Stimulated activated CD4-positive, alpha-beta T cell treated with anti-CD3 and anti-CD28 coated beads, Interleukin-2, amount 100 ng/mL, for 48 hours (primary cell): ENCODE results near the gene PEAK1.
"Not testable (repeated sequence)": the region's sequence is repeated elsewhere in the genome, so short reads cannot be mapped to it uniquely, and the experiment has no call there.

Experiments used
- DNase-seq, 2 donors: peaks; one replicate each; pipeline ENCODE4 v3.0.0-alpha.2; 2020

The PEAK1 gene

DNA sequence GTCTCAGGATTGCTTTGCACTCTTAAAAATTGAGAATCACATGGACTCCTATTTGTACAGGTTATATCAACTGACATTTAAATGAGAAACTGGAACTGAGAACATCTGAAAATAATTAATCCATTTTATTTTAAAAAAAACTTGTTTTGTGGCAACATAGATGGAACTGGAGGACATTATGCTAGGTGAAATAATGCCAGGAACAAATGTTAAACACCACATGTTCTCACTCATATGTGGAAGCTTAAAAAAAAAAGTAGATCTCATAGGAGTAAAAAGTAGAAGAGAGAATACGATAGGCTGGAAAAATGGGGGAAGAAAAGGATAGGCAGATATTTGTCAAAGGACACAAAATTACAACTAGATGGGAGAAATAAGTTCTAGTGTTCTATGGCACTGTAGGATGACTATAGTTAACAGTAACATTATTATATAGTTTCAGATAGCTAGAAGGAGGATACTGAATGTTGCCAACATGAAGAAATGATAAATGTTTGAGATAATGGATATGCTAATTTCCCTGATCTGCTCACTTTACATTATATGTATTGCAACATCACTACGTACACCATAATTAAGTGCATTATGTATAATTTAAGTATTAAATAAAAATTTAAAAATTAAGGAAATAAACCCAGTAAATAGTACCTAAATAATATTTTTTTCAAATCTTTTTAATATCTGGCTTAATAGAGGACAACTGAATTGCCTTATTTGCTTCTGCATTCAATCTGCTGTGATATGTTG is 248.5 kb downstream of the PEAK1 start:
- no peak for DNase-seq

DNA sequence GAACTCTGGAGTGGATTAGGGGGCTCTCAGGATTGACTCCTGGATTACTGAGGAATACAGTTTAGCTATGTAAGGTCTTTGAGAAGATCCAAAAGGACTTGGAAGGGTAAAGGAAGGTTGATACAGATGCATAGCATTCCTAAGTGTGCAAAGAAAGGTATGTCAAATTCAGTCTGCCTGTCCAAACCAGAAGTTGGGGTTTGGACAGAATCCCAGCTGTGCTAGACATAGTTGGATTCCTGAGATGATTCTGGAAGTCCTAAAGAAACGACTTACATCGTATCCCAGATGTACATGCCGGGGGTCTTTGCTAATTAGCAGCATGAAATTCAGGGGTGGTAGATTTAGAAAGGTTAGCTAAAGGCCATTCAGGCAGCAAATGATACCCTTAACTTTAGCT is 251.3 kb downstream of the PEAK1 start:
- no peak for DNase-seq

DNA sequence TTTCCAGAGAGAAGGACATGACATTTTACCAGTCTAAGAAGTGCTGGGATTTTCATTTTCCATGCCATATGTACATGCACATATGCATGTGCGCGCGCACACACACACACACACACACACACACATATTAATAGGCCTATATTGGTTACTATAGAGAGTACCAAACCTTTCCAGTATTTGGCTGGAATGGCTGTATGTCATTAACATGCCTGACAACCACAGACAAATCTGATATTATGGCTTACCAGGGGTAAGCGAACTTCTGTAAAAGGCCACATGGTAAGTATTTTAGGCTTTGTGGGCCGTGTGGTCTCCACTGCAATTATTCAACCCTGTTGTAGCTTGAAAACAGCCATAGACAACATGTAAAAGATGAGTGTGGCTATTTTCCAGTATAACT is 251.8 kb downstream of the PEAK1 start:
- no peak for DNase-seq

DNA sequence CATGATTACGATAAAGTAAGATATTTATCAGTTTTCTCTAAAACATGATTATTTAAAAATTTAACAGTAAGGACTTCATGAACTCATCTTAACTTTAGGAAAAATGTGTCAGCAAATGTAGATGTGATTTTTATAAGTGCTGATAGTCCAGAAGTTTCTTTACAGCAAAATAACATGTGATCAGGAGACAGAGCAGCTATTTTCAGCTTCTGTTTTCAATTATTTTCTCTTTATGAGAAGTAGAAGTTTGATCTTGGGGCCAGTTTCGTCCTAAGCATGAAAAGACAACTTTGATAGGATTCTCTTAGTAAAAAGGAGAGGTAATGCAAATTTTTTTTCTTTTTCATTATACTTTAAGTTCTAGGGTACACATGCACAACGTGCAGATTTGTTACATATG is 252.5 kb downstream of the PEAK1 start:
- no peak for DNase-seq

DNA sequence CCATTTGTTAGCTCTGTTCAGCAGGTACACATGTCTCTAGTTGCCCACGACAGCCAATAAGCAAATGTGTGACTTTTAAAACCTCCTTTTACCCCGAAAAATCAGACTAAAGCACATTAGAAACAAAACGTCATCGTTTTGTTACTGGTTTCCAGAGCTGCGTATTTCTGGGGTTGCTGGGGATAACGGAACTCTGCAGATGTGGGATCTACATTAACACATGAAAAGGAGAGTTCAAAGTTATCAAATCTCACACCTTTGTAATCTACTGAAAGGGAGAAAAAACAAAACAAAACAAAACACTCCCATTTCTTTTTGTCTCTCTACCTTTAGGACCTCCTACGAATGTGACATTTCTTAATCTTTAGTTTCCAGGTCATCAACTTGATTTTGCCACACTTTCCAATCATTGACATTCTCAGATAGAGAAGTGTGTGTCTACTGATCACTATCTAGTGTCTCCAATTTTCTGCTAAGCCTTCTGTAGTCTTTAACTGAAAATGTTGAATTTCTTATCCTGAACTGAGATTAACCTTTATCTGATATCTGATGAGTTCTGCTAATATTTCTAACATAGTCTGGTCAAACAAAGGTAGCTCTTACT is 256.0 kb downstream of the PEAK1 start:
- no peak for DNase-seq

DNA sequence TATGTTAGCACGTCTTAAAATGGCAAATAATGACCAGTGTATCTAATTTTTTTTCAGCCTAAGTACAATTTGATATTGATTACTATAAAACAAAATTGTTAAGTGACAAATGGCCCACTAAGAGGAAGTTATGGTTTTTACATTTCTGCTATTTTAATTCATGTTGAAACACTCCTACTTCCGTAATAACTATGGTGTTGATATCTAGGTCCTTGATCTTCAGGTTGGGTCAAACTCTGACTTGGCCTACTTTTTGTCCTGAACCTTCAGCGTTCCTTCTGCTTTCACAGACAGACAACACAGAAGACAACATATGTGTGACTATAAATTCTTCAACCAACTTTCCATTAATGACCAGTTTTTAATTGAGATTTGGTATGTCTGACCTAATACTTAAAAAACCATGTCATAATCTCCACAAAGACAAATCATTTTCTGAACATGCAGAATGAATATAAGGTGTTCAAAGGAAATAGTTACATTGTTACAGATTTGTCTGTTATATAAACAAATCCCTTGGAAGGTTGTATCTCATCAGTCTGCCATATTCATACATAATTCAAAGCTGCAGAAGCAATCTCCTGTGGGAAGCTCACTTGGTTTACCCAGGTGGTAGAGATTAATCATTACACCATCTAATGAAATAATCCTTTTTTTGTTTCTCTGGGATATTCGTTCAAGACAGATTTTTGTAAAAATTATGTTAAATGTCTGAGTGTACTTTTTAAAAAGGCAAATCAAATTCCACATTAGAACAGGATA is 256.9 kb downstream of the PEAK1 start:
- DNase-seq, result no peak

DNA sequence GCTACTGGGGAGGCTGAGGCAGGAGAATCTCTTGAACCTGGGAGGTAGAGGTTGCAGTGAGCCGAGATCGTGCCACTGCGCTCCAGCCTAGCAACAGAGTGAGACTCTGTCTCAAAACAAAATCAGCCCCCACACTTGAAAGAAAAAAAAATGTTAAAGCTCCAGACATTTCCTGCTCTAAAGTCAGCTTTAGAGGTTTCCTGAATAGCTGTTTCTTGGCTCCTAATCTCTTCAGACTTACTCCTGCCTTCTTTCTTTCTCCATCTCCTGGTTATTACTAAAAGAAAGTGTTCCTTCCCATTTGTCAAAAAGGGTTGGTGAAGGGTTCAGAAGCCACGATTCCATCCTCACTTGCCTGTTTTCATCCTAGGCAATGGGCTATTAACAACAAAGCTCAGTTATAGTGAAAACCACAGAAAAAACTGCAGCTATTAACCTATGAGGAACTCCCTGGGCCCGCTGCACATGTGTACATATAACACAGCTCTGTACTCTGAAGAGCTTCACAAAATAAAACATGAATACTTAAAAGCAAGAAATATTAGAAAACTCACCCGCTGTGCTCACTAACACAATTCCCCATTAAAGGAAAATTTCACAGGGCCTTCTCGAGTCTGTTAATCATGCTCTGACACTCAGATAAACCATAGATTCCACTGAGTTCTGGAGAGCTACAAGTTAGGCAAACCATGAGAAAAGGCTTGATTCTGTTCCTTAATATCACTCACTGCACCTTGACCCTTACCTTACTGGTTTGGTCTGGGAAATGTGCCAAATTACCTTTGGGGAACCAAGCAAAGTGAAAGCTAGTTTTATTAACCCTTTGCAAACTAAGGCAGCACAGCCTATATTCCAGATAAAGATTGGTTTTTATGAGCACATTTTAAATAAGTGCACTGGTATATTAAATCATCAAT is 259.1 kb downstream of the PEAK1 start:
- no peak for DNase-seq

DNA sequence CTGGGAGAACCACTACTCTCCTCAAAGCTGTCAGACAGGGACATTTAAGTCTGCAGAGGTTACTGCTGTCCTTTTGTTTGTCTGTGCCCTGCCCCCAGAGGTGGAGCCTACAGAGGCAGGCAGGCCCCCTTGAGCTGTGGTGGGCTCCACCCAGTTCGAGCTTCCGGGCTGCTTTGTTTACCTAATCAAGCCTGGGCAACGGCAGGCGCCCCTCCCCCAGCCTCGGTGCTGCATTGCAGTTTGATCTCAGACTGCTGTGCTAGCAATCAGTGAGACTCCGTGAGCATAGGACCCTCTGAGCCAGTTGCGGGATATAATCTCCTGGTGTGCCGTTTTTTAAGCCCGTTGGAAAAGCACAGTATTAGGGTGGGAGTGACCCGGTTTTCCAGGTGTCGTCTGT is 263.9 kb downstream of the PEAK1 start:
- not testable (repeated sequence) for DNase-seq

DNA sequence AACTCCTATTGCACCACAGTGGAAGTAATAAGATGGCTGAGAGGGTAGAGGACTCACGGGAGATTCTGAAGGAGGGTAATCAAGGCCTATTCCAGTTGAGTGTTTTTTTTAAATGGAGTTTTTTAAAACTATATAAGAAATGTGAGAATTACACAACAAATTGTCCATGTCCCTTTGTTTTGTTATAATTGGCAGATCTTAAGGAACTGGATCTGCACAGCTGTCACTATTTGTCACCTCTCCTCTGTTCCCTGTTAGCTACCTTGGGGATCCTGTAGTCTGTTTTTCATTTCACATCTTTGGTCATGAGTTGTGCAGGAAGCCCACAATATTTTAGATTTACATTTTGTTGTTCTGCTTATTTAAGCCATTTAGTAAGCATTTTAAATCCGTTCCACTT is 271.7 kb downstream of the PEAK1 start:
- DNase-seq, result no peak

DNA sequence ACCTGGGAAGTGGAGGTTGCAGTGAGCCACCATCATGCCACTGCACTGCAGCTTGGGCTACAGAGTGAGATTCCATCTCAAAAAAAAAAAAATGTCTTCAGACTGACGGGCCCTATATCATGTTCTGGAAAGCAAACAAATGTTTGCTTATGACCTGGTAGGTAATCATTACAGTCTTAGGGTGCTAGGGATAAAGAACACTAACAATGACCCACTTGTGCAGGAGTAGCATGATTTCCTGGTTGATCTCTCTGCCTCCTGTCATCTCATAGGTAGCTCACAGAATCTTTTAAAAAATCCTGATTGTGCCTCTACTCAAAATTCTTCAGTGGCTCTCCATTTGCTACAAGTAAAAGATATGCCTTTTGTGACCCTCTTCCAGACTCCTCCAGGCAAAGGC is 274.5 kb downstream of the PEAK1 start:
- DNase-seq, result no peak

DNA sequence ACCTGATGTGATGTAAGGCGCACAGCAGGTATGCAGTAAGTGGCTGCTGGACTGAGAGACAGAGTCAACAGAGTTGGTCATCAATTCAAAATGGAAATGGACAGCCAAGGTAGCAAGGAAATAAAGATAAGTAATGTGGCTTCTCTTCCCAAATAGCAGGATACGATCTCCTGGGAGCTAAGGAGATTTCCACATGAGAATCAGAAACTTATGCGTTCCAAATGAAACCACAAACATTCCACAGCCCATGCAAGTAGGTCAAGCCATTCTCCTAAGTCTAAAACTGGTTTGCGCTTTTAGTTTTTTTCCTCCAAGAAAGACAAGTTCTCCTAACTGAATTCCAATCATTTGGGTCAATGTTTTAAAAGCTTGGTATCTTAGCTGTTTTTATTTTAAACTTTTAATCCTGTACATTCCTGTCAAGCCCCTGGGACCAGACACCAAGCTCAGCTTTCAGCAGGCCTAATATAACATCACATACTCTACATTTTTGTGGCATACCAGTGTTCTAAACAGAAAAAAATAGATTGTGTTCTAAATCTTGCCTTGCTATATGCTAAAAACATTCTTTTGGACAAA is 275.3 kb downstream of the PEAK1 start:
- DNase-seq, result no peak

DNA sequence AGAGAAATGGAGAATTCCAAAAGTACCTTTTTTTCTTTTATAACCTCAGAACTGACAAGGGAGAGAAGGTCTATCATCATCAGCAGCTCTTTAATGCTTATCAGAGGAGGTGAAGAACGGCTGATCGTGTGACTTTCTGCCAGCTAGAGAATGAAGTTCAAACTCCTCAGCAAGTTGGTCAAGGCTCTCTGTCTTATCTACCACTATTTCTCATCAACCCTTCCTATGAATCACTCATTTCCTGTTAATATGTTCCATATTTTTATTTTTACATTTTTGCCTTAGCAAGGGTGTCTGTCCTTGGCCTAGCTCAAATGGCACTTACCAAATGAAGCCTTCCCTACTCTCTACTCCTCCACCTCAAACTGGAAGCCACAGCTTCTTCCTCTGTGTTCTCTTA is 275.9 kb downstream of the PEAK1 start:
- DNase-seq, result no peak

DNA sequence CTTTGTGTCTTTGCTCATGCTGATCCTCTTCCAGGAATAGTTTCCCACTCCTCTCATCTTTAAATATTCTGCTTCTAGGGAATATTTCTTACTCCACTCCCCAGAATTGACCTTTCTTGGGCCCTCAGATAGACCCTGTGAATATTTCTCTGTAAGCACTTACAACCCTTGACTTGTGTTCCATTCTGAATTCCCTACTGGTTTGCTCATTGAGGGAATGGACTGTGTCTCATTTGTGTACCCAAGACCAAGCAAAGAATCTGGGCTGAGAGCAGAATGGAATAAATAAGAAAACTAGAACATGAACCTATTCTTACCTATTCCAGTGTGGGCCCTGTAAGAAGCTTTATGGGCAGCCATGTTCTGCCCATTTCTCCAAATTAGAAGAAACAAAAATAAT is 276.3 kb downstream of the PEAK1 start:
- DNase-seq, result no peak

DNA sequence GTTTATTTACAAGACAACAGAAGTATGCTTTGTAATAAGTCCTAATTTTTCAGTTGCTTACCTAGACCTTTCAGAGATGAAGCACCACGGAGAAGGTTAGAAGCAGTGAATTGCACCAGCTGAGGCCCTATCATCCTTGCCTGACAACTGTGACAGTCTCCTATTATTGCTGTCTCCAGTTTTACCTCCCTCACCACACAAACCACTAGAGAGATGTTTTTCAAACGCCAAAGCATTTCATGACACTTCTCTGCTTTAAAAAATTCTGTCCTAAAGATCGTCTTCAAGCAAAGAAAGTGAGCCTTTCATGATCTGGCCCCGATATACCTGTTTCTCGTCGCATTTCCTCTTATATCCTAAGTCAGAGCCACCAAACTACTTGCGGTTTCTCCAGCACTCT is 276.7 kb downstream of the PEAK1 start:
- no peak for DNase-seq

DNA sequence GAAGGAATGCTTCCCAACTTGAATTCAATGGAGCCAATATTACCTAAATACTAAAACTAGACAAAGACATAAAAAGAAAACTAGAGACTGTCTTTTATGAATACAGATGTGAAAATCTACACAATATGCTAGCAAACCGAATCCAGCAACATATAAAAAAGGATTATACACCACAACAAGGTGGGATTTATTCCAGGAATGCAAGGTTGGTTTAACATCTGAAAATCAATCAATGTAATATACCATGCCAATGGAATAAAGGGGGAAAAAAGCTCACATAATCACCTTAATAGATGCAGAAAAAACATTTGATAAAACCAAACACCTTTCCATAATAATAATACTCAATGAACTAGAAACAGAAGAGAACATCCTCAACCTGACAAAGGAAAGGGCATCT is 279.7 kb downstream of the PEAK1 start:
- no peak for DNase-seq

DNA sequence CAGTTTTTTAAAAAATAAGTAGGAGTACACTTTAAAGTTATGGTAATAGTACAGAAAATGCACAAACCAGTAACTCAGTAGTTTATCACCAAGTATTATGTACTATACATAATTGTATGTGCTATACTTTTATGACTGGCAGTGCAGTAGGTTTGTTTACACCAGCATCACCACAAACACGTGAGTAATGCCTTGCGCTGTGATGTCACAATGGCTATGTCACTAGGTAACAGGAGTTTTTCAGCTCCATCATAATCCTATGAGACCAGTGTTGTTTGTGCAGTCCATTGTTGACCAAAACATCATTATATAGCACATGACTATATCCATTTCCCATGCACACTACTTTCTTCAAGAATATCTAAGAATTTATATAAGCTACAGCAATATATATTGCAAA is 280.6 kb downstream of the PEAK1 start:
- no peak for DNase-seq

DNA sequence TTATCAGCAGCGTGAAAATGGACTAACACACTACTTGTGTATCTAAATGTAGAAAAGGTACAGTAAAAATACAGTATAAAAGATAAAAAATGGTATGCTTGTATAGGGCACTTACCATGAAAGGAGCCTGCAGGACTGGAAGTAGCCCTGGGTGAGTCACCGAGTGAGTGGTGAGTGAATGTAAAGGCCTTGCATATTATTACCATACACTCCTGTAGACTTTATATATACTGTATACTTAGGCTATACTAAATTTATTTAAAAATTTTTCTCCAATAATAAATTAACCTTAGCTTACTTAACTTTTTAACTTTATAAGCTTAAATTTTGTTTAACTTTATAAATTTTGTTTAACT is 281.8 kb downstream of the PEAK1 start:
- no peak for DNase-seq

DNA sequence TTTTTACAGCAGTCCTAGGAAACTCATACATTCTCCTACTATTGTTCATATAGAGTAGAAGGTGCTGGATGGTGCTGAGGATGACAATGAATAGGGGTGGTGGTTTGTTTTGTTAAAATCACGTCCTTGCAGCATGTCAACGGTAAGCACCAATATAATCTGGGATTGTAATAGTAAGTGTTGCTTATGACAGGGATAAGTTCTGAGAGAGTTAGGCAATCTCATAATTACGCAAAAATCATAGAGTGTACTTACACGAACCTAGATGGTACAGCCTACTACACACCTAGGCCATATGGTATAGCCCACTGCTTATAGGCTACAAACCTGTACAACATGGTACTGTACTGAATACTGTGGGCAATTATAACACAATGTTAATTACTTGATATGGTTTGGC is 284.7 kb downstream of the PEAK1 start:
- DNase-seq, result no peak

DNA sequence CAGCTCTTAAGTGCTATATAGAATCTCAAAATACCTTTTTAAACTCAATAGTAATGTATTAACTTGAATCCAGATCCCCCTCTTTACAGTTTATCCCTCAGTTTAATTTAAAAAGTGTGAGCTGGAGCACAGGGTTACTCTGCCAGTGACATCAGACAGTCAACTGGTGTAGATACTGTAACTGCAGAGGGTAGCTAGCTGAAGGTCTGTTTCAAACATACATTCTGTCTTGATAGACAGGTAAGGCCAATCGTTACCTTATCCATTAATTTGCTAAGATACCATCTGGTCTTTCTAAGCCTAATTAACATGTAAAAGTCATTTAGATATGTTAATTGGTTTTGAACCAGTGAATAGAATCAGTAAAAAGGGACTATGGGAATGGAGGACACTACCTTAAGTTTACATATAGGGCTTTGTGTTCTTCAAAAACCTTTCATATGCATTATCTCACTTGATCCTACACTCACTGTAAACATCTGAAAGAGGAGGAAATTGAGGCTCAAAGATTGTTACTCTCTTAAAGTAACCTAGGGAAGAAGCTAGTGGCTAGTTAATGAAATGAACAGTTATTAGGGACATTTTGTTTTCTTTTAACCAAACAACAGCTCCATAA is 289.5 kb downstream of the PEAK1 start:
- no peak for DNase-seq

DNA sequence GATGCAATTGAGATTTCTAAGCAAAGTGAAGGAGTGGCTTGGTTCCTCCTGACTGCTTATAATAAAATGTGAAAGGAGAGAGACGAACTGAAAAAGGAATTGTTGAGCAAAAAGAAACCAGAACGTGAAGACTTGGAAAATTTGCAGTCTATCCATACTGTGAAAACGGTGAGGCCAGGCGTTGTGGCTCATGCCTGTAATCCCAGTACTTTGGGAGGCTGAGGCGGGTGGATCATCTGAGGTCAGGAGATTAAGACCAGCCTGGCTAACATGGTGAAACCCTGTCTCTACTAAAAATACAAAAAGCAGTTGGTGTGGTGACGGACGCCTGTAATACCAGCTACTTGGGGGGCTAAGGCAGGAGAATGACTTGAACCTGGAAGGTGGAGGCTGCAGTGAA is 292.3 kb downstream of the PEAK1 start:
- no peak for DNase-seq

DNA sequence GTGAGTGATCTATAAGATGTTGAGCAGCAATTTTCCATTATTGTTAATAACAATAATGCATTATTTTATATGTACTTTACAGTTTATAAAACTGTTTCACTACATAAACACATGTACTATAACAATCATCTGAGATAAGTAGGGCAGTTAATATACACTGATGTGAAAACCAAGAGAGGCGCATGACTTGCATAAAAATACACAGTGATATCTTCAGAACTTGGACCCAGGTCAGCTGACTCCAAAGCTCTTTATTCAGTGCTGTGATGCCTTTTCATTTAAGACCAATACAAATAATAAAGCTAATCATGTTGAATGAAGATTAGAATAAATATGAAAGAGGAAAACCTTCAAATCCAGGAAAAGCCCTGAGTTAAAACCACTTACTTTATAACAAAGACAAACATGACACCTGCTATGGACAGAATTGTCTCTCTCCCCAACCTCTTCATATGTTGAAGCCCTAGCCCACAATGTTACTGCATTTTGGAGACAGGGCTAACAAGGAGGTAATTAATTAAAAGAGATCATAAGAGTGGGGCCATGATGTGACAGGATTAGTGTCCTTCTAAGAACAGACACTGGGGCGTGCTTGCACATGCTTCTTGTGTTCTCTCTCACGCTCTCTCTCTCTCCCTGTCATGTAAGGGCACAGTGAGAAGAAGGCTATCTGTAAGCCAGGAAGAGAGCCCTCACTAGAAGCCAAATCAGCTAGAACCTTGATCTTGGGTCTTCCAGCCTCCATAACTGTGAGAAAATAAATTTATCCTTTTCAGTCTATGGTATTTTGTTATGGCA is 293.2 kb downstream of the PEAK1 start:
- no peak for DNase-seq

DNA sequence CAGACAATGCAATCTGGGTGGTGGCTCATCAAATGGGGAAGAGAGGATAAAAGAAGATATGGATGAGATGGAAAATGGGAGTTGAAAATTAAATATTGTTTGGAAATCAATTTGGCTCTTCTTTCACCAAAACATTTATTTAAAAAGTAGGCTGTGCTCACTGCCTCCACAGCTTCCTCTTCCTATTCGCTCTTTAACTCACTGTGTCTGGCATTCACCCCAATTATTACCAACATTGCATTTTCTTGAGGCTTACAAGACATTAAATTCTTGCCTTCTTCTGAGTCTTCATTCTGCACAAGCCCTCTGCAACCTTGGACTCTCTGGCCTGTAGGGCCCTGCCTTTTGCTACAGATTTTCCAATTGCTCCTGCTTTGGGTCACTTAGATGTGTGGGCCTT is 296.1 kb downstream of the PEAK1 start:
- DNase-seq, result no peak
